Left ventricle myocardium inferior (tissue), 1 donor: ENCODE results near the gene PFDN2. TPM values are rescaled to one million over a fixed set of nuclear protein-coding genes. Genes with fewer than 3 reads are reported as not detected.

Experiments used
- DNase-seq: peaks from one replicate; pipeline ENCODE4 v3.0.0-alpha.2; 2020
- H3K27ac ChIP-seq: fragments of 200-600 bp; replicated peaks from 2 replicates; pipeline ENCODE4 v1.8.0; 2021
- H3K27me3 ChIP-seq: fragments of 200-600 bp; 2 replicates; pipeline ENCODE4 v1.8.0; 2021; ENCODE audit warnings: low read depth
- H3K36me3 ChIP-seq: fragments of 200-600 bp; 2 replicates; pipeline ENCODE4 v1.8.0; 2021
- H3K4me1 ChIP-seq: fragments of 200-600 bp; 2 replicates; pipeline ENCODE4 v1.8.0; 2021
- H3K4me3 ChIP-seq: fragments of 200-600 bp; 2 replicates; pipeline ENCODE4 v1.8.0; 2021; ENCODE audit warnings: mild to moderate bottlenecking, moderate library complexity
- H3K9me3 ChIP-seq: fragments of 200-600 bp; replicated peaks from 2 replicates; pipeline ENCODE4 v1.8.0; 2021
- CTCF ChIP-seq: fragments of 200-600 bp; IDR thresholded peaks from 2 replicates; pipeline ENCODE4 v1.8.0; 2021; ENCODE audit warnings: antibody characterized with exemption, mild to moderate bottlenecking, borderline replicate concordance
- intact Hi-C: fragments of 100-400 bp; cut with micrococcal nuclease; formaldehyde crosslinking; loops from one replicate; pipeline ENCODE4 v1.11.0; 2022
- long read RNA-seq: library from polyadenylated mRNA; unstranded; transcript quantifications from one replicate; pipeline ENCODE4 v2.0.0, GENCODE V29; 2021
- total RNA-seq: library from RNA; stranded (reverse); fragmentation: NEBNext Ultra II Directional; extraction: Animal tissue kit (Norgen Biotek cat#: 25700); gene quantifications from one replicate; pipeline ENCODE4 v1.2.1, GENCODE V29; 2021
- donor health status: DM: no; HTN: yes; CAD: no; lungs with severe emphysema.

The PFDN2 gene
- total RNA-seq = 62.5 TPM
- long read RNA-seq, transcript PFDN2-201 (4 exons, 677 nt) = major isoform, 25 of 27 reads
- long read RNA-seq, partial matches to known transcripts = 2 of 27 reads
- long read RNA-seq, other reads (novel, unspliced or antisense) = 0 of 27 reads

DNA sequence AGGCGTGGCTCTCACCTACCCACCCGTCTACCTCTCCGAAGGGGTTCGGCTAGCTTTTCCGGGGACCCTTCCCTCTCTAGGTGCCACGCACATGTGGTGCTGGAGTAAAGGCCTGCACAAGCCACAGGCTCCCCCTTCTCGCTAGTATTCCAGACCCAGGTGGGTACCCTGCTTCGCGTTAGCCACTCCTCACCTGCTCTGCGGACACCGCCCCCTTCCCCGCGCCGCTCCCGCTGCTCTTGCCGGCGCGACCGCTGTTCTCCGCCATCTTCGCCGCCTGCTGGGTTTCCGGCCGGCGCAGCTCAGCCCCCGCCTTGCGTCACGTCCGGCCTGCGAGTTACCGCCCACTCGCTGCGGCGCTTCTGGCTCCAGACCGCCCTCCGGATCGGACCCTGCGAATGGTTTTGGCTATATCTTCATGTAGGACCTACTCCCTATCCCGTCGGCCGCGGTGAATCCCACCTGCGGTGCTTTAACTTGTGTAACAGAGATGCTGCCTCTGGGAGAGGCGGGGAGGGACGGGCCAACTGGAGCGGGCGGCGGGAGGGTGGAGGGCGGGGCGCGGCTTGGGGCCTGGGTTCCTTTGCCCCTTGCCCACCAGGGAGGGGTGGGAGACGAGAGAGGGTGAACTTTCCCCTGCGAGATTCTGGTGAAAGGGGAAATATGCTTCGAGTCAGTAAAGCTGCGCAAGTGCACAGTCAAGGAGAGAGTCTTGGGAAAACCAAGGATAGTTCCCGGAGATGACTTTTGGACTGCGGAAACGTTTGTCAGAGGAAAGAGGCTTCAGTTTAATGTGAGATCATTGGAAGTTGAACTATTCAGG is at the start of gene PFDN2, which contains the start of gene NIT1:
TSS of gene PFDN2 (minus strand) at position 279 of the 823 bp plus-strand sequence. CDS start at position 268, 11 bp downstream.
TSS of gene NIT1 (plus strand) at position 347 of the 823 bp plus-strand sequence. CDS start at position 419, 72 bp downstream.
- no peak for TF ChIP-seq CTCF
- Histone ChIP-seq H3K4me3 (peak within 1 kb of the TSS; percentile 87), H3K36me3 (peaks cover 32% of the 10 kb centered on the region), H3K27me3 (no peaks in the 10 kb centered on the region), H3K27ac (peak within 1 kb of the TSS; percentile 91), H3K9me3 (no peaks in the 10 kb centered on the region), H3K4me1 (peaks cover 87% of the 10 kb centered on the region)
- DNase-seq = peak; percentile 90
- intact Hi-C loops = no loop called here

- peak overlapping the region; percentile 91 for H3K27ac ChIP-seq
- no peaks in the 10 kb centered on the region for H3K27me3 ChIP-seq
- H3K4me1 ChIP-seq = peaks cover 34% of the 10 kb centered on the region
- intact Hi-C loops = no loop called here
- no peak for TF ChIP-seq CTCF
- peak overlapping the region; percentile 80 for H3K4me3 ChIP-seq
- DNase-seq = no peak
- H3K36me3 ChIP-seq = peaks cover 56% of the 10 kb centered on the region
- H3K9me3 ChIP-seq = no peaks in the 10 kb centered on the region
These were observed 49.1 kb upstream of the PFDN2 start for GRCh38 chr1:161166669-161167548.

- Histone ChIP-seq H3K4me3 (peak within 1 kb of the TSS; percentile 80), H3K27ac (peak within 1 kb of the TSS; percentile 91), H3K4me1 (peaks cover 43% of the 10 kb centered on the region), H3K9me3 (no peaks in the 10 kb centered on the region), H3K27me3 (no peaks in the 10 kb centered on the region), H3K36me3 (peaks cover 47% of the 10 kb centered on the region)
- TF ChIP-seq CTCF = peak; percentile 58
- DNase-seq = peak; percentile 95
- intact Hi-C loops = no loop called here
These were observed 48.2 kb upstream of the PFDN2 start, which contains the start of gene PPOX for GRCh38 chr1:161165742-161166668. TSS of gene PPOX (plus strand) at chr1:161166426. CDS start at chr1:161166848, 422 bp downstream.

GRCh38 chr1:161164901-161165610 is 47.2 kb upstream of the PFDN2 start:
- intact Hi-C loops = no loop called here
- Histone ChIP-seq H3K27me3 (no peaks in the 10 kb centered on the region), H3K9me3 (no peaks in the 10 kb centered on the region), H3K4me3 (peak overlapping the region; percentile 80), H3K4me1 (peaks cover 53% of the 10 kb centered on the region), H3K27ac (peak overlapping the region; percentile 91), H3K36me3 (peaks cover 38% of the 10 kb centered on the region)
- no peak for DNase-seq
- no peak for TF ChIP-seq CTCF
